Measurements from ENCODE around the gene BICDL1.

Gene BICDL1

GRCh38 chr12:120102189-120103043, 113.4 kb downstream of the BICDL1 start:
- DNase-seq: no peak

GRCh38 chr12:120103044-120103338, 114.0 kb downstream of the BICDL1 start:
- DNase-seq: no peak

- no peak for DNase-seq
Observed at GRCh38 chr12:120103371-120103770, 114.3 kb downstream of the BICDL1 start.

GRCh38 chr12:120106151-120106550, 117.1 kb downstream of the BICDL1 start:
- DNase-seq: no peak

- no peak for DNase-seq
Observed at GRCh38 chr12:120109570-120110267, 120.7 kb downstream of the BICDL1 start.

GRCh38 chr12:120110550-120111501, 121.8 kb downstream of the BICDL1 start:
- no peak for DNase-seq

- DNase-seq: no peak
Observed at GRCh38 chr12:120115066-120115465, 126.0 kb downstream of the BICDL1 start.

GRCh38 chr12:120115692-120116440, 126.8 kb downstream of the BICDL1 start:
- no peak for DNase-seq

- no peak for DNase-seq
Observed at GRCh38 chr12:120116441-120116791, 127.4 kb downstream of the BICDL1 start, which contains the start of gene RAB35. TSS of gene RAB35 (minus strand) at chr12:120116753. CDS start at chr12:120116650, 103 bp downstream.

- peak; percentile 81 for DNase-seq
Observed at GRCh38 chr12:120116792-120117651, 128.0 kb downstream of the BICDL1 start.

- DNase-seq: no peak
Observed at GRCh38 chr12:120117961-120118320, 128.9 kb downstream of the BICDL1 start.

- no peak for DNase-seq
Observed at GRCh38 chr12:120118321-120119061, 129.5 kb downstream of the BICDL1 start.

GRCh38 chr12:120119271-120119973, 130.4 kb downstream of the BICDL1 start:
- DNase-seq: no peak

GRCh38 chr12:120121343-120121742, 132.3 kb downstream of the BICDL1 start:
- no peak for DNase-seq

- DNase-seq: no peak
Observed at GRCh38 chr12:120121766-120122293, 132.8 kb downstream of the BICDL1 start.

GRCh38 chr12:120125029-120125428, 136.0 kb downstream of the BICDL1 start:
- no peak for DNase-seq

- no peak for DNase-seq
Observed at GRCh38 chr12:120125792-120126634, 137.0 kb downstream of the BICDL1 start.

GRCh38 chr12:120126635-120127005, 137.6 kb downstream of the BICDL1 start:
- DNase-seq: no peak

GRCh38 chr12:120130011-120130410, 141.0 kb downstream of the BICDL1 start:
- no peak for DNase-seq

Data from NCI-H446 treated with DMSO at 0.1 percent for 48 hours (cell line).